ENCODE measurements around the gene DOCK11.

GRCh38 chrX:118657413-118657812, 161.8 kb downstream of the DOCK11 start:
- TF ChIP-seq, protein P1, sequence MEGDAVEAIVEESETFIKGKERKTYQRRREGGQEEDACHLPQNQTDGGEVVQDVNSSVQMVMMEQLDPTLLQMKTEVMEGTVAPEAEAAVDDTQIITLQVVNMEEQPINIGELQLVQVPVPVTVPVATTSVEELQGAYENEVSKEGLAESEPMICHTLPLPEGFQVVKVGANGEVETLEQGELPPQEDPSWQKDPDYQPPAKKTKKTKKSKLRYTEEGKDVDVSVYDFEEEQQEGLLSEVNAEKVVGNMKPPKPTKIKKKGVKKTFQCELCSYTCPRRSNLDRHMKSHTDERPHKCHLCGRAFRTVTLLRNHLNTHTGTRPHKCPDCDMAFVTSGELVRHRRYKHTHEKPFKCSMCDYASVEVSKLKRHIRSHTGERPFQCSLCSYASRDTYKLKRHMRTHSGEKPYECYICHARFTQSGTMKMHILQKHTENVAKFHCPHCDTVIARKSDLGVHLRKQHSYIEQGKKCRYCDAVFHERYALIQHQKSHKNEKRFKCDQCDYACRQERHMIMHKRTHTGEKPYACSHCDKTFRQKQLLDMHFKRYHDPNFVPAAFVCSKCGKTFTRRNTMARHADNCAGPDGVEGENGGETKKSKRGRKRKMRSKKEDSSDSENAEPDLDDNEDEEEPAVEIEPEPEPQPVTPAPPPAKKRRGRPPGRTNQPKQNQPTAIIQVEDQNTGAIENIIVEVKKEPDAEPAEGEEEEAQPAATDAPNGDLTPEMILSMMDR (conservative IDR thresholded peaks at IDR 0.05; ENCODE audit: low read depth, low read length) = no peak
- TF ChIP-seq MAZ (IDR thresholded peaks at IDR 0.05; ENCODE audit: borderline replicate concordance, low read depth, low read length) (no peak), NFE2L2 (IDR thresholded peaks at IDR 0.05; ENCODE audit: low read depth, low read length) (no peak), POLR2A (IDR thresholded peaks at IDR 0.05; ENCODE audit: low read depth, low read length) (no peak), RAD21 (IDR thresholded peaks at IDR 0.05; ENCODE audit: low read length) (no peak), MAFK (IDR thresholded peaks at IDR 0.05; ENCODE audit: low read depth, low read length) (no peak), MXI1 (IDR thresholded peaks at IDR 0.05; ENCODE audit: borderline replicate concordance, low read depth, low read length) (no peak), RFX5 (IDR thresholded peaks at IDR 0.05; ENCODE audit: low read depth, low read length) (no peak), USF2 (IDR thresholded peaks at IDR 0.05; ENCODE audit: low read depth, low read length) (no peak), SMC3 (IDR thresholded peaks at IDR 0.05; ENCODE audit: low read depth, low read length) (no peak), CEBPB (IDR thresholded peaks at IDR 0.05; ENCODE audit: low read depth, low read length) (no peak), FOS (IDR thresholded peaks at IDR 0.05; ENCODE audit: low read depth, low read length) (no peak)
- TF ChIP-seq, protein P2, sequence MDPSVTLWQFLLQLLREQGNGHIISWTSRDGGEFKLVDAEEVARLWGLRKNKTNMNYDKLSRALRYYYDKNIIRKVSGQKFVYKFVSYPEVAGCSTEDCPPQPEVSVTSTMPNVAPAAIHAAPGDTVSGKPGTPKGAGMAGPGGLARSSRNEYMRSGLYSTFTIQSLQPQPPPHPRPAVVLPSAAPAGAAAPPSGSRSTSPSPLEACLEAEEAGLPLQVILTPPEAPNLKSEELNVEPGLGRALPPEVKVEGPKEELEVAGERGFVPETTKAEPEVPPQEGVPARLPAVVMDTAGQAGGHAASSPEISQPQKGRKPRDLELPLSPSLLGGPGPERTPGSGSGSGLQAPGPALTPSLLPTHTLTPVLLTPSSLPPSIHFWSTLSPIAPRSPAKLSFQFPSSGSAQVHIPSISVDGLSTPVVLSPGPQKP (IDR thresholded peaks at IDR 0.05; ENCODE audit: borderline replicate concordance, low read depth, low read length) = no peak
